Upper lobe of right lung (tissue), 1 donor: ENCODE measurements around the gene BRME1. TPM values are rescaled to one million over a fixed set of nuclear protein-coding genes. Genes with fewer than 3 reads are reported as not detected.
A peak's percentile ranks its signal among the peaks of the same experiment; 100 is the strongest.

ENCODE experiments used
- ATAC-seq: fragments of 200-7000 bp; cut with Tn5 transposase; one replicate; pipeline ENCODE4 v1.9.1; 2020; ENCODE audit warnings: mild to moderate bottlenecking, moderate library complexity
- DNase-seq: peaks from one replicate; pipeline ENCODE4 v3.0.0-alpha.2; 2020
- H3K27ac ChIP-seq: fragments of 200-600 bp; one replicate; pipeline ENCODE4 v1.8.0; 2022
- H3K27me3 ChIP-seq: fragments of 200-600 bp; one replicate; pipeline ENCODE4 v1.8.0; 2022; ENCODE audit warnings: mild to moderate bottlenecking
- H3K36me3 ChIP-seq: fragments of 200-600 bp; one replicate; pipeline ENCODE4 v1.8.0; 2022
- H3K4me1 ChIP-seq: fragments of 200-600 bp; one replicate; pipeline ENCODE4 v1.8.0; 2022
- H3K4me3 ChIP-seq: fragments of 200-600 bp; one replicate; pipeline ENCODE4 v1.8.0; 2022; ENCODE audit warnings: mild to moderate bottlenecking
- H3K9me3 ChIP-seq: fragments of 200-600 bp; one replicate; pipeline ENCODE4 v1.8.0; 2022
- intact Hi-C: fragments of 100-400 bp; cut with DNase I; formaldehyde crosslinking; loops from one replicate; pipeline ENCODE4 v1.11.0; 2022
- total RNA-seq: library from RNA; stranded (reverse); fragmentation: NEBNext Ultra II Directional; extraction: Animal tissue kit (Norgen Biotek cat#: 25700); gene quantifications from one replicate; pipeline ENCODE4 v1.2.1, GENCODE V29; 2021
- TF ChIP-seq, protein P1 (sequence below): fragments of 200-600 bp; IDR thresholded peaks from one replicate; pipeline ENCODE4 v1.8.0; 2022; ENCODE audit warnings: antibody characterized with exemption
- donor health status: DM: no; HTN: yes; CAD: no; lungs with severe emphysema.

Gene BRME1
- total RNA-seq, 1 donor from 2014 or later, result 2.0 TPM

DNA sequence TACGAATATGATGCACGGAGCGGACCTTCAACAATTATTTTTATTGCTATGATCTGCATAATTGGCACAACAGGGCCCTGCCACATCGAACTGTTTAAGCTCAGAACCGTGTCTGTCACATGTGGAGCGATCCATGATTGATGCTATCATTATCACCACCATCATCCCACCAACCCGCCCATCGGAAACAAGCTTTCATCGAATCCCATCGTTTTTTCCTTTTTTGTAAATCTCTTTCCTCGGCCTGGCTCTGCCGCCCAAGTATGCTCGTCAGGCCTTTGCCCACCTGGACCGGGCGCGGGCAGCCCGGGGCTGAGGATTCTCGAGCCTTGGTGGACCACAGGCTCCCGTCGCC lies 45.9 kb upstream of the BRME1 start:
- H3K4me1 ChIP-seq, result peaks cover 13% of the 10 kb centered on the region
- H3K36me3 ChIP-seq, result peaks cover 26% of the 10 kb centered on the region
- TF ChIP-seq, protein P1, sequence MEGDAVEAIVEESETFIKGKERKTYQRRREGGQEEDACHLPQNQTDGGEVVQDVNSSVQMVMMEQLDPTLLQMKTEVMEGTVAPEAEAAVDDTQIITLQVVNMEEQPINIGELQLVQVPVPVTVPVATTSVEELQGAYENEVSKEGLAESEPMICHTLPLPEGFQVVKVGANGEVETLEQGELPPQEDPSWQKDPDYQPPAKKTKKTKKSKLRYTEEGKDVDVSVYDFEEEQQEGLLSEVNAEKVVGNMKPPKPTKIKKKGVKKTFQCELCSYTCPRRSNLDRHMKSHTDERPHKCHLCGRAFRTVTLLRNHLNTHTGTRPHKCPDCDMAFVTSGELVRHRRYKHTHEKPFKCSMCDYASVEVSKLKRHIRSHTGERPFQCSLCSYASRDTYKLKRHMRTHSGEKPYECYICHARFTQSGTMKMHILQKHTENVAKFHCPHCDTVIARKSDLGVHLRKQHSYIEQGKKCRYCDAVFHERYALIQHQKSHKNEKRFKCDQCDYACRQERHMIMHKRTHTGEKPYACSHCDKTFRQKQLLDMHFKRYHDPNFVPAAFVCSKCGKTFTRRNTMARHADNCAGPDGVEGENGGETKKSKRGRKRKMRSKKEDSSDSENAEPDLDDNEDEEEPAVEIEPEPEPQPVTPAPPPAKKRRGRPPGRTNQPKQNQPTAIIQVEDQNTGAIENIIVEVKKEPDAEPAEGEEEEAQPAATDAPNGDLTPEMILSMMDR, result no peak
- no peak for ATAC-seq
- H3K4me3 ChIP-seq, result peak overlapping the region; percentile 72
- intact Hi-C loops, result no loop called here
- no peak for DNase-seq
- H3K27me3 ChIP-seq, result no peaks in the 10 kb centered on the region
- H3K27ac ChIP-seq, result no peak overlapping the region
- no peaks in the 10 kb centered on the region for H3K9me3 ChIP-seq

DNA sequence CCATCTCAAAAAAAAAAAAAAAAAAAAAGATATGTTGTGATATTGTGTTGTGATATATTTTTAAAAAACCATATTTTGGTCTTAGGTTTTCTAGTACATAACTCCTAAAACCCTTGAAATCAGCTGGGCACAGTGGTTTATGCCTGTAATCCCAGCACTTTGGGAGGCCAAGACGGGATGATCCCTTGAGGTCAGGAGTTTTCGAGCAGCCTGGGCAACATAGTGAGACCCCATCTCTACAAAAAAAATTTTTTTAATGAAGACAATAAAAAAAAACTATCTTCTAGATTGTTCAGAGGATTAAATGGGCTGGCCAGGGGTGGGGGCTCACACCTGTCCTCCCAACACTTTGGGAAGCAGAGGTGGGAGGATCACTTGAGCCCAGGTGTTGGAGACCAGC lies 45.1 kb upstream of the BRME1 start:
- H3K36me3 ChIP-seq, result peaks cover 18% of the 10 kb centered on the region
- TF ChIP-seq, protein P1, result no peak
- no peaks in the 10 kb centered on the region for H3K9me3 ChIP-seq
- DNase-seq (no peak), ATAC-seq (no peak)
- H3K27ac ChIP-seq, result no peak overlapping the region
- H3K4me3 ChIP-seq, result no peak overlapping the region
- no peaks in the 10 kb centered on the region for H3K27me3 ChIP-seq
- intact Hi-C loops, result no loop called here
- H3K4me1 ChIP-seq, result peaks cover 13% of the 10 kb centered on the region

DNA sequence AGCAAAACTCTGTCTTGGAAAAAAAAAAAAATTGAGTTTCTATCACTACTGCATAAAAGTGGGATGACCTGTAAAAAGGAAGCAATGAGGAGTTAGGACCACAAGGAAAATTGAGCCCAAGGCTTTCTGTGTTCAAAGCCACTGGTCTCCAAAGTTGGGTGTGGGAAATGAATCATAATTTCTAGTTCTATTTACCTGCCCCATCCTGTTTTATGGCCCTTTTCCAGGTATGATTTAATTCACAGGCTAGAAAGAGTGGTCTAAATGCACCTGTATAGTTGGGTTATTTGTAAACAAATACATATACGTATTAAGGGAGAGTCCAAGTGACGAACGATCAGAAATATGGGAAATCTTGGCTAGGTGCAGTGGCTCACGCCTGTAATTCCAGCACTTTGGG lies 40.5 kb upstream of the BRME1 start:
- TF ChIP-seq, protein P1, result no peak
- Histone ChIP-seq H3K4me1 (no peaks in the 10 kb centered on the region), H3K27me3 (no peaks in the 10 kb centered on the region), H3K9me3 (no peaks in the 10 kb centered on the region), H3K4me3 (no peak overlapping the region), H3K27ac (no peak overlapping the region), H3K36me3 (no peaks in the 10 kb centered on the region)
- intact Hi-C loops, result no loop called here
- DNase-seq (no peak), ATAC-seq (no peak)

DNA sequence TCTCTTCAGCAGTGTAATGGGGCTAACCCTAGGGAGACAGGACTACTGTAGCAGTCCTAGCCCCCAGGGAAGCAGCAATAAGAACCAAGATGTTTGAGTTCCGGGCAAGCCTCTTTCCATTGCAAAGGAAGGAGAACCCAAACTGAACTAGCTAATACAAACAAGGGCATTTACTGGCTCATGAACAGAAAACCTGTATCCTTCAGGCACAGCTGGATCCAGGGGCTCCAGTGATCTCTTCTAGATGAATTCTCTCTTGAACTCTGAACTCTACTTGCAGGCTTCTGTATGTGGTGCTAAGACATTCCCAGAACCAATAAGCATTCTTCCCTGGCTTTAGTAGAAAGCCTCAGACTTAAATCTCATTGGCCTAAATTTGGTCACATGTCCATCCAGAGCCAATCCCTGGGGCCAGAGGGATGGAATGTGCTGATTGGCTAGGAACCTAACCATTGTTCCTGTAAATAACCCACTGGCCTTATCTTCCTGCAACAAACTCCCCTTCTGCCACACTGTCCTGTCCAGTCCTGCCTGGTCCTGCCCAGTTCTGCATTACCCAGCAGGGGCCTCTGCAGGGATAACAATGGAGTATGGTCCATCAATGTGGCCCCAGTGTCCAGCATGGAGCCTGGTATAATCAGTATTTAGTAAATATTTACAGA lies 36.2 kb upstream of the BRME1 start:
- Histone ChIP-seq H3K4me1 (no peaks in the 10 kb centered on the region), H3K27ac (no peak overlapping the region), H3K36me3 (no peaks in the 10 kb centered on the region), H3K4me3 (no peak overlapping the region), H3K27me3 (no peaks in the 10 kb centered on the region), H3K9me3 (no peaks in the 10 kb centered on the region)
- DNase-seq, result no peak
- ATAC-seq, result no peak
- intact Hi-C loops, result no loop called here
- TF ChIP-seq, protein P1, result no peak

DNA sequence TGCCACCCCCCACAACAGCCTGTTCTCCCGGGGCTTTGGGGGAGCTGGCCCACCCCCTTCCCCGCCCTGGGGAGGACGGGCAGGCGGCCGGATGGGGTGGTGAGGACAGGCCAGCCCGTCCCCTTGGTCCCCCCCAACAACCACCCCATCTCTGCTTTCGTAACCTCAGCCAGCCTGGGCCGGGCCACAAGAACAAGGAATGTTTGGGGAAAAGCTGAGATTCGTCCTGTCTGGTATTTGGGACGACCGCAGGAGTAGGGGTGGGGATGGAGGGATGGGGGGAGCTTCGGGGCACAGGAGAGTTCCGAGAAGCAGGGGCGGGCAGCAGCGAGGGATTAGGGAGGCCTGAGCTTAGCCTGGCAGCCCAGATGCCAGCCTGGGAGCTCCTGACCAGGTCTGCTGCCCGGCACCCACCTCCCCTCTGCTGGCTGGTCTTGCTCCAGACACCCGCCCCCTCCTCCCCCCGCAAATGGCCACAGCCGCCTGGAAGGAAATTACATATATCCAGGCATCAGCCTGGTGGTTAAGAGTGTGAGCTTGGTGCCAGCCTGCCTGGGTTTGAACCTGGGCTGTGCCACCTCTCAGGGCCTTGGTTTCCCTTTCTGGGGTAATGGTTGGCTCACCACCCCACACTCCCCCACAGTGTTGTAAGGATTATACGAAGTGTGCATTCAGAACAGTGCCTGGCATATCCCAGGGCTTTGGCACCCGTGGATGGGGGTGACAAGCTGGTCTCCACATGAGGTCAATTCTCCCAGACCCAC lies 32.6 kb upstream of the BRME1 start, which contains the start of gene PODNL1:
TSS of gene PODNL1 (minus strand) at position 117 of the 764 bp plus-strand sequence. CDS start 236 bp downstream, outside the sequence.
- DNase-seq (no peak), ATAC-seq (peak; percentile 49)
- H3K27ac ChIP-seq, result no peak within 1 kb of the TSS
- no peaks in the 10 kb centered on the region for H3K9me3 ChIP-seq
- no peaks in the 10 kb centered on the region for H3K4me1 ChIP-seq
- no peaks in the 10 kb centered on the region for H3K36me3 ChIP-seq
- TF ChIP-seq, protein P1, result no peak
- no peaks in the 10 kb centered on the region for H3K27me3 ChIP-seq
- intact Hi-C loops, result no loop called here
- peak within 1 kb of the TSS; percentile 39 for H3K4me3 ChIP-seq
